HG03159 (cell line): ENCODE data around the gene MBLAC2.

ENCODE experiments used
- ATAC-seq: cut with Tn5 transposase; IDR thresholded peaks from one replicate; pipeline ENCODE4 v1.9.1; 2021; ENCODE audit warnings: mild to moderate bottlenecking, moderate library complexity; ENCODE audit not compliant: unreplicated experiment

Gene MBLAC2

GRCh38 chr5:90472783-90473395, 1.7 kb downstream of the MBLAC2 start:
- no peak for ATAC-seq

- ATAC-seq = no peak
These were observed 13.3 kb downstream of the MBLAC2 start for GRCh38 chr5:90461288-90461687.

- ATAC-seq = no peak
These were observed 27.6 kb downstream of the MBLAC2 start for GRCh38 chr5:90446961-90447360.

GRCh38 chr5:90440644-90441043, 33.9 kb downstream of the MBLAC2 start:
- no peak for ATAC-seq

GRCh38 chr5:90438100-90438499, 36.5 kb downstream of the MBLAC2 start:
- no peak for ATAC-seq

GRCh38 chr5:90437663-90438062, 36.9 kb downstream of the MBLAC2 start:
- ATAC-seq = no peak

GRCh38 chr5:90434116-90434714, 40.4 kb downstream of the MBLAC2 start:
- peak; percentile 54 for ATAC-seq

GRCh38 chr5:90424245-90424644, 50.3 kb downstream of the MBLAC2 start:
- peak; percentile 77 for ATAC-seq

- no peak for ATAC-seq
These were observed 53.4 kb downstream of the MBLAC2 start for GRCh38 chr5:90421136-90421535.

- no peak for ATAC-seq
These were observed 56.4 kb downstream of the MBLAC2 start for GRCh38 chr5:90418214-90418613.

- no peak for ATAC-seq
These were observed 64.3 kb downstream of the MBLAC2 start for GRCh38 chr5:90410178-90410762.

- peak; percentile 94 for ATAC-seq
These were observed 65.0 kb downstream of the MBLAC2 start, which contains the start of gene CETN3 for GRCh38 chr5:90409318-90410177. CETN3 (minus strand) TSS chr5:90409756; CDS start chr5:90409661, 95 bp downstream.

- ATAC-seq = peak; percentile 1
These were observed 65.8 kb downstream of the MBLAC2 start for GRCh38 chr5:90408571-90409317.
